HEK293 (cell line): Measurements from ENCODE around the gene NOSIP.

Experiments
- BCL11A ChIP-seq: fragments of 450-650 bp; formaldehyde crosslinking; IDR thresholded peaks from 2 replicates; pipeline ENCODE4 v1.5.1; 2016; ENCODE audit warnings: low read depth, missing biosample characterization, missing genetic modification characterization
- CTCF ChIP-seq: fragments of 450-650 bp; formaldehyde crosslinking; IDR thresholded peaks from 2 replicates; pipeline ENCODE4 v1.5.1; 2016; ENCODE audit warnings: missing biosample characterization, missing genetic modification characterization
- GLIS2 ChIP-seq: fragments of 450-650 bp; formaldehyde crosslinking; IDR thresholded peaks from 2 replicates; pipeline ENCODE4 v1.5.1; 2016; ENCODE audit warnings: missing biosample characterization, missing genetic modification characterization
- KLF8 ChIP-seq: fragments of 450-650 bp; formaldehyde crosslinking; IDR thresholded peaks from 2 replicates; pipeline ENCODE4 v1.5.1; 2016; ENCODE audit warnings: missing biosample characterization, missing genetic modification characterization
- ZNF423 ChIP-seq: fragments of 450-650 bp; formaldehyde crosslinking; IDR thresholded peaks from 2 replicates; pipeline ENCODE4 v1.5.1; 2016; ENCODE audit warnings: missing biosample characterization, missing genetic modification characterization
- ZNF558 ChIP-seq: fragments of 450-650 bp; formaldehyde crosslinking; IDR thresholded peaks from 2 replicates; pipeline ENCODE4 v1.5.1; 2016; ENCODE audit warnings: missing biosample characterization, missing genetic modification characterization
- ZNF76 ChIP-seq: fragments of 450-650 bp; formaldehyde crosslinking; IDR thresholded peaks from 2 replicates; pipeline ENCODE4; 2016; ENCODE audit warnings: low read depth, missing biosample characterization, missing genetic modification characterization, borderline replicate concordance
- ZNF830 ChIP-seq: fragments of 450-650 bp; IDR thresholded peaks from 2 replicates; pipeline ENCODE4 v1.5.0; 2018; ENCODE audit warnings: missing biosample characterization, missing genetic modification characterization, low read depth, mild to moderate bottlenecking, moderate library complexity
- TF ChIP-seq, protein P1 (sequence below): fragments of 450-650 bp; formaldehyde crosslinking; IDR thresholded peaks from 2 replicates; pipeline ENCODE4 v1.5.1; 2017; ENCODE audit warnings: missing biosample characterization, missing genetic modification characterization
- TF ChIP-seq, protein P2 (sequence below): fragments of 450-650 bp; formaldehyde crosslinking; IDR thresholded peaks from 2 replicates; pipeline ENCODE4 v1.5.1; 2016; ENCODE audit warnings: missing biosample characterization, missing genetic modification characterization

DNA sequence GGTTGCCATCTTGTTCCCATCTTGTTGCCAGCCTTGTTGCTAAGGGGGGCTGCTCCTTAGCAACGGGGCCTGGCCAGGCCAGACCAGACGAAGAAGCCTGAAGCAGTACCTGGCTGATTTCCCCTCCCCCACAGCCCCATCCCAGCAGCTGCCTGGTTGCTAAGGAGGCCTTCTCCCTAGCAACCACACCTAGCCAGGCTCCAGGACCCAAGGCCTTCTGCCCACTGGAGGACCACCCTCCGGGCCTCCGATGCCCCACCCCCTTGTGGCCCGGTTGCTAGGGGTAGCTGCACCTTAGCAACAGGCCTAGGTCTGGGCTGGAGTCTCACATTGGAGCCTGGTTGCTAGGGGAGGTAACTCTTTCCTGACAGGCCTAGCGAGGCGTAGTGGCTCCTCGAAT, 4.7 kb upstream of the NOSIP start:
- TF ChIP-seq CTCF (tag by site-specific recombination) (no peak), ZNF830 (no peak), BCL11A (tag by site-specific recombination) (no peak), ZNF423 (tag by site-specific recombination) (no peak), ZNF558 (tag by site-specific recombination) (no peak), KLF8 (tag by site-specific recombination) (no peak), GLIS2 (tag by site-specific recombination) (no peak), ZNF76 (no peak)
- TF ChIP-seq, protein P1, sequence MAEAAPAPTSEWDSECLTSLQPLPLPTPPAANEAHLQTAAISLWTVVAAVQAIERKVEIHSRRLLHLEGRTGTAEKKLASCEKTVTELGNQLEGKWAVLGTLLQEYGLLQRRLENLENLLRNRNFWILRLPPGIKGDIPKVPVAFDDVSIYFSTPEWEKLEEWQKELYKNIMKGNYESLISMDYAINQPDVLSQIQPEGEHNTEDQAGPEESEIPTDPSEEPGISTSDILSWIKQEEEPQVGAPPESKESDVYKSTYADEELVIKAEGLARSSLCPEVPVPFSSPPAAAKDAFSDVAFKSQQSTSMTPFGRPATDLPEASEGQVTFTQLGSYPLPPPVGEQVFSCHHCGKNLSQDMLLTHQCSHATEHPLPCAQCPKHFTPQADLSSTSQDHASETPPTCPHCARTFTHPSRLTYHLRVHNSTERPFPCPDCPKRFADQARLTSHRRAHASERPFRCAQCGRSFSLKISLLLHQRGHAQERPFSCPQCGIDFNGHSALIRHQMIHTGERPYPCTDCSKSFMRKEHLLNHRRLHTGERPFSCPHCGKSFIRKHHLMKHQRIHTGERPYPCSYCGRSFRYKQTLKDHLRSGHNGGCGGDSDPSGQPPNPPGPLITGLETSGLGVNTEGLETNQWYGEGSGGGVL (tag by site-specific recombination): no peak
- TF ChIP-seq, protein P2, sequence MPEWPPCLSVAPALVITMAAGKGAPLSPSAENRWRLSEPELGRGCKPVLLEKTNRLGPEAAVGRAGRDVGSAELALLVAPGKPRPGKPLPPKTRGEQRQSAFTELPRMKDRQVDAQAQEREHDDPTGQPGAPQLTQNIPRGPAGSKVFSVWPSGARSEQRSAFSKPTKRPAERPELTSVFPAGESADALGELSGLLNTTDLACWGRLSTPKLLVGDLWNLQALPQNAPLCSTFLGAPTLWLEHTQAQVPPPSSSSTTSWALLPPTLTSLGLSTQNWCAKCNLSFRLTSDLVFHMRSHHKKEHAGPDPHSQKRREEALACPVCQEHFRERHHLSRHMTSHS (tag by site-specific recombination): no peak
